BJ (cell line): ENCODE measurements around the gene KLC3. TPM values are rescaled to one million over a fixed set of nuclear protein-coding genes. Genes with fewer than 3 reads are reported as not detected.

Source experiments
- CTCF ChIA-PET: fragments of 350-600 bp; formaldehyde crosslinking; extraction: SDS; loops from one replicate; lab custom pipeline; 2021; ENCODE audit warnings: antibody characterized with exemption, inconsistent platforms; lab: Yijun Ruan, JAX
- POLR2A ChIA-PET: fragments of 300-600 bp; sonication (Branson Sonifier 250); formaldehyde crosslinking; extraction: SDS; loops from one replicate; lab custom pipeline; 2021; ENCODE audit warnings: antibody characterized with exemption; lab: Charles Lee
- DNase-seq: peaks from one replicate; pipeline ENCODE4 v3.0.0-alpha.2; 2011; ENCODE audit warnings: low read depth
- H3K27me3 ChIP-seq: 2 replicates; pipeline ENCODE4 v1.6.0; 2011; ENCODE audit warnings: low read length; ENCODE audit not compliant: control insufficient read depth, insufficient read depth
- H3K36me3 ChIP-seq: 2 replicates; pipeline ENCODE4 v1.5.1; 2011; ENCODE audit warnings: low read length; ENCODE audit not compliant: control insufficient read depth, insufficient read depth
- H3K4me3 ChIP-seq: 2 replicates; pipeline ENCODE4 v1.5.1; 2011; ENCODE audit warnings: low read depth, mild to moderate bottlenecking, control low read depth, low read length
- CTCF ChIP-seq: IDR thresholded peaks from 2 replicates; pipeline ENCODE4 v1.5.1; 2011; ENCODE audit warnings: low read depth, mild to moderate bottlenecking, control low read depth, inconsistent platforms, low read length, moderate library complexity; ENCODE audit not compliant: insufficient read depth
- polyA plus RNA-seq: library from polyadenylated mRNA; depleted of rRNA; stranded (reverse); fragments of >200 nt; gene quantifications from 2 replicates; pipeline ENCODE4 v1.2.3, GENCODE V29; 2011

KLC3 gene
- polyA plus RNA-seq, 1 experiment = 0.09 TPM

GRCh38 chr19:45296355-45296754 lies 44.2 kb upstream of the KLC3 start:
- Histone ChIP-seq H3K27me3 (no peaks in the 10 kb centered on the region), H3K4me3 (no peak overlapping the region), H3K36me3 (peaks cover 22% of the 10 kb centered on the region)
- no peak for TF ChIP-seq CTCF
- POLR2A ChIA-PET = no interaction called here
- CTCF ChIA-PET = no interaction called here
- no peak for DNase-seq

DNA sequence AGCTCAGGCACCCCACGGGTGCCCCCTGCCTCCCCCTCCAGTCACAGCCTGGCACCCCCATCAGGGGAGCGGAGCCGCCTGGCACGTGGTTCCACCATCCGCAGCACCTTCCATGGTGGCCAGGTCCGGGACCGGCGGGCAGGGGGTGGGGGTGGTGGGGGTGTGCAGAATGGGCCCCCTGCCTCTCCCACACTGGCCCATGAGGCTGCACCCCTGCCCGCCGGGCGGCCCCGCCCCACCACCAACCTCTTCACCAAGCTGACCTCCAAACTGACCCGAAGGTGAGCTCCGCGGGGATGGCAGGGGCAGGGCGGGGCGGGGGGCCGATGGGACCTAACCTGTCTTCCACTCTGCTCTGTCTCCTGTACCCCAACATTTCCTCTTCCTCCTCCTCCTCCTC lies 42.9 kb upstream of the KLC3 start:
- TF ChIP-seq CTCF = no peak
- CTCF ChIA-PET = no interaction called here
- DNase-seq = no peak
- H3K27me3 ChIP-seq = no peaks in the 10 kb centered on the region
- H3K36me3 ChIP-seq = peaks cover 19% of the 10 kb centered on the region
- H3K4me3 ChIP-seq = no peak overlapping the region
- POLR2A ChIA-PET = no interaction called here

DNA sequence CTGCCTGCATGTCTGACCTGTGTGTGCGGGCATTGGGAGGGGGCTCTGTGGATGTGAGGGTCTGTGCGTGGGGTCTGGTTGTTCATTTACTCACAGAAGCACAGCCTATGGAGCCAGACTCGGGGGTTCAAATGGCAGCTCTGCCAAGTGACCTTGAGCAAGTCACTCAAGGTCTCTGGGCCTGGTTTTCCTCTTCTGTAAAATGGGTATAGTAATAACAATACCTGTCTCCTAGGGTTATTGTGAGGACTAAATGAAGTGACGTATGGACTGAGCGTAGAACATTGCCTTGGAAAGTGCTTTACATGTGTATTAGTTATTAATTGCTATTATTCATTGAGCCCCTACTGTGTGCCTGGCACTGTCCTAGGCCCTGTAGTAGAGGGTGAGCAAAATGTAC lies 42.3 kb upstream of the KLC3 start:
- ChIA-PET POLR2A (no interaction called here), CTCF (no interaction called here)
- Histone ChIP-seq H3K36me3 (peaks cover 21% of the 10 kb centered on the region), H3K27me3 (no peaks in the 10 kb centered on the region), H3K4me3 (no peak overlapping the region)
- TF ChIP-seq CTCF = no peak
- no peak for DNase-seq

DNA sequence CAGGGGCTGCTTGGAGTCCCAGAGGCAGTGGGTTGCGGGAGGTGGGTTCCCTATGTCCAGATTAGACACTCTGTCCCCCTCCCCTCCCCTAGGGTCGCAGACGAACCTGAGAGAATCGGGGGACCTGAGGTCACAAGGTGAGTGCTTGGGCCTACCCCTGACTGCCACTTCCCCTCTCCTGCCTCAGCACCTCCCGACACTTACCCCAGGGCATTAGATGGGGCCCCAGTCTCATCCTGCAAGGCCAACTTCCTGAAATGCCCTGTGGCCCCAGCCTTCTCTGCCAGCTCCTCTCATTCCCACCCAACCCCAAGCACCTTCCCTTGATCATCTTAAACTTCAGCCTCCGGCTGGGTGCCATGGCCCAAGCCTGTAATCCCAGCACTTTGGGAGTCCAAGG lies 40.8 kb upstream of the KLC3 start:
- CTCF ChIA-PET = no interaction called here

DNA sequence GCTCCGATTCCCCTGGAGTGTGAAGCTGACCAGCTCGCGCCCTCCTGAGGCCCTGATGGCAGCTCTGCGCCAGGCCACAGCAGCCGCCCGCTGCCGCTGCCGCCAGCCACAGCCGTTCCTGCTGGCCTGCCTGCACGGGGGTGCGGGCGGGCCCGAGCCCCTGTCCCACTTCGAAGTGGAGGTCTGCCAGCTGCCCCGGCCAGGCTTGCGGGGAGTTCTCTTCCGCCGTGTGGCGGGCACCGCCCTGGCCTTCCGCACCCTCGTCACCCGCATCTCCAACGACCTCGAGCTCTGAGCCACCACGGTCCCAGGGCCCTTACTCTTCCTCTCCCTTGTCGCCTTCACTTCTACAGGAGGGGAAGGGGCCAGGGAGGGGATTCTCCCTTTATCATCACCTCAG lies 38.1 kb upstream of the KLC3 start:
- ChIA-PET CTCF (interaction anchor here (1.0 kb wide), 1 partner anchor 22 kb away, joined by 3 read pairs; no protein-coding TSS in a partner anchor), POLR2A (no interaction called here)
- Histone ChIP-seq H3K27me3 (no peaks in the 10 kb centered on the region), H3K36me3 (peaks cover 12% of the 10 kb centered on the region), H3K4me3 (no peak overlapping the region)
- TF ChIP-seq CTCF = no peak
- no peak for DNase-seq

More for the DNA sequence above, 40.8 kb upstream of the KLC3 start:
- peaks cover 18% of the 10 kb centered on the region for H3K36me3 ChIP-seq
- no peaks in the 10 kb centered on the region for H3K27me3 ChIP-seq
- POLR2A ChIA-PET = no interaction called here
- no peak for TF ChIP-seq CTCF
- H3K4me3 ChIP-seq = no peak overlapping the region
- DNase-seq = no peak
